Neuronal stem cell (in vitro differentiated cells): ENCODE results near the gene MRPL1.

Experiments
- DNase-seq: peaks from one replicate; pipeline ENCODE4 v3.0.0-alpha.2; 2013; ENCODE audit warnings: low spot score
- H2AFZ ChIP-seq: one replicate; pipeline ENCODE4 v1.6.1; 2013; ENCODE audit warnings: mild to moderate bottlenecking, low read length, inconsistent platforms
- H2AK5ac ChIP-seq: 2 replicates; pipeline ENCODE4 v1.6.1; 2013; ENCODE audit warnings: low read depth, mild to moderate bottlenecking, inconsistent platforms, low read length, moderate library complexity, mixed read lengths
- H2BK120ac ChIP-seq: 2 replicates; pipeline ENCODE4 v1.6.1; 2013; ENCODE audit warnings: low read depth, mild to moderate bottlenecking, inconsistent platforms, low read length, moderate library complexity, mixed read lengths
- H2BK12ac ChIP-seq: one replicate; pipeline ENCODE4 v1.6.1; 2013; ENCODE audit warnings: low read length, inconsistent platforms
- H2BK15ac ChIP-seq: 2 replicates; pipeline ENCODE4 v1.6.1; 2013; ENCODE audit warnings: mild to moderate bottlenecking, low read length, inconsistent platforms, mixed read lengths
- H2BK5ac ChIP-seq: one replicate; pipeline ENCODE4 v1.6.1; 2013; ENCODE audit warnings: inconsistent platforms, mild to moderate bottlenecking, low read length, moderate library complexity
- H3K14ac ChIP-seq: one replicate; pipeline ENCODE4 v1.6.1; 2013; ENCODE audit warnings: low read length, inconsistent platforms
- H3K18ac ChIP-seq: 2 replicates; pipeline ENCODE4 v1.6.1; 2013; ENCODE audit warnings: low read length, inconsistent platforms
- H3K23ac ChIP-seq: 2 replicates; pipeline ENCODE4 v1.6.1; 2013; ENCODE audit warnings: low read depth, mild to moderate bottlenecking, mixed read lengths, low read length, inconsistent platforms; ENCODE audit not compliant: poor library complexity
- H3K27ac ChIP-seq: replicated peaks from 3 replicates; pipeline ENCODE4 v1.5.1; 2013; ENCODE audit warnings: low read length, inconsistent platforms
- H3K27me3 ChIP-seq, 3 experiments: 2 replicates each; pipeline ENCODE4 v1.6.1; 2013; ENCODE audit warnings: low read length in 3 of 3, mild to moderate bottlenecking in 2 of 3, inconsistent platforms in 1 of 3, low read depth in 1 of 3, mixed read lengths in 1 of 3, moderate library complexity in 1 of 3; ENCODE audit not compliant: control insufficient read depth in 3 of 3, insufficient read depth in 3 of 3
- H3K36me3 ChIP-seq, 2 donors: replicated peaks in 1 of 2; 2 replicates each; pipeline ENCODE4 v1.6.1; 2013; ENCODE audit warnings: low read length in 2 of 2; ENCODE audit not compliant: control insufficient read depth in 2 of 2, insufficient read depth in 2 of 2
- H3K4ac ChIP-seq: 2 replicates; pipeline ENCODE4 v1.6.1; 2013; ENCODE audit warnings: inconsistent platforms, mild to moderate bottlenecking, low read length, moderate library complexity
- H3K4me1 ChIP-seq, 2 donors: 1 replicate in 1 of 2; 2 replicates in 1 of 2; pipeline ENCODE4 v1.6.1; 2013; ENCODE audit warnings: low read length in 2 of 2, low read depth in 1 of 2; ENCODE audit not compliant: control insufficient read depth in 2 of 2, insufficient read depth in 1 of 2
- H3K4me2 ChIP-seq: one replicate; pipeline ENCODE4 v1.6.1; 2013; ENCODE audit warnings: mild to moderate bottlenecking, low read length, inconsistent platforms; ENCODE audit not compliant: insufficient read depth, poor library complexity, severe bottlenecking
- H3K4me3 ChIP-seq, 2 donors: 2 replicates each; pipeline ENCODE4 v1.5.1; 2013; ENCODE audit warnings: low read length in 2 of 2, mild to moderate bottlenecking in 2 of 2, inconsistent platforms in 1 of 2, moderate library complexity in 1 of 2
- H3K79me1 ChIP-seq: one replicate; pipeline ENCODE4 v1.6.1; 2013; ENCODE audit warnings: low read depth, mild to moderate bottlenecking, inconsistent platforms, low read length, moderate library complexity
- H3K9ac ChIP-seq: one replicate; pipeline ENCODE4 v1.6.1; 2013; ENCODE audit warnings: mild to moderate bottlenecking, low read depth, low read length, inconsistent platforms; ENCODE audit not compliant: poor library complexity
- H3K9me3 ChIP-seq, 2 donors: replicated peaks in 1 of 2; 2 replicates each; pipeline versions ENCODE3 to v1.6.1; 2013; ENCODE audit warnings: low read length in 2 of 2, mild to moderate bottlenecking in 2 of 2, inconsistent platforms in 1 of 2, low read depth in 1 of 2, mixed read lengths in 1 of 2, moderate library complexity in 1 of 2; ENCODE audit not compliant: control insufficient read depth in 2 of 2, insufficient read depth in 1 of 2
- H4K8ac ChIP-seq: one replicate; pipeline ENCODE4 v1.6.1; 2013; ENCODE audit warnings: low read depth, mild to moderate bottlenecking, inconsistent platforms, low read length, moderate library complexity
- H4K91ac ChIP-seq: one replicate; pipeline ENCODE4 v1.6.1; 2013; ENCODE audit warnings: low read length, low read depth, mild to moderate bottlenecking, inconsistent platforms; ENCODE audit not compliant: poor library complexity
- WGBS, 2 donors: extraction: QIAGEN DNeasy Blood & Tissue Kit; methylation state at CpG; one replicate each; pipeline ENCODE4 v1.1.7; 2013; ENCODE audit warnings: missing lambda C conversion rate in 2 of 2, mixed read lengths in 1 of 2; ENCODE audit not compliant: insufficient read length in 2 of 2, insufficient replicate concordance in 1 of 2; ENCODE audit errors: extremely low coverage in 2 of 2; 5-methylcytosine and 5-hydroxymethylcytosine counted together

Gene MRPL1

GRCh38 chr4:77930154-77930639 lies 67.6 kb downstream of the MRPL1 start:
- Histone ChIP-seq H3K4me3 (no peak overlapping the region), H3K14ac (no peak overlapping the region), H3K23ac (no peak overlapping the region), H3K4ac (no peak overlapping the region), H2BK5ac (no peak overlapping the region), H3K18ac (no peak overlapping the region), H3K4me2 (no peak overlapping the region), H3K79me1 (no peaks in the 10 kb centered on the region), H2BK12ac (no peak overlapping the region), H2BK120ac (no peak overlapping the region), H3K27ac (no peak overlapping the region), H3K36me3 (peaks cover 2 to 13% of the 10 kb centered on the region in 2 donors), H2AK5ac (no peak overlapping the region), H4K91ac (no peak overlapping the region), H3K4me1 (peaks cover 0 to 5% of the 10 kb centered on the region in 2 donors), H2BK15ac (no peak overlapping the region), H2AFZ (no peak overlapping the region), H3K27me3 (no peaks in the 10 kb centered on the region), H3K9me3 (peaks cover 0 to 7% of the 10 kb centered on the region in 2 donors), H3K9ac (no peak overlapping the region), H4K8ac (no peak overlapping the region)
- WGBS, 2 donors: no CpG with 5 or more reads among the region's 7 CpGs
- no peak for DNase-seq

- Histone ChIP-seq H3K36me3 (peaks cover 2 to 13% of the 10 kb centered on the region in 2 donors), H3K23ac (no peak overlapping the region), H2BK12ac (no peak overlapping the region), H2AK5ac (no peak overlapping the region), H3K9me3 (peaks cover 0 to 2% of the 10 kb centered on the region in 2 donors), H2BK15ac (no peak overlapping the region), H3K27me3 (no peaks in the 10 kb centered on the region), H3K79me1 (no peaks in the 10 kb centered on the region), H3K4me1 (peaks cover 0 to 5% of the 10 kb centered on the region in 2 donors), H4K8ac (no peak overlapping the region), H2AFZ (no peak overlapping the region), H3K4ac (no peak overlapping the region), H3K9ac (no peak overlapping the region), H3K27ac (no peak overlapping the region), H4K91ac (no peak overlapping the region), H3K4me3 (no peak overlapping the region), H3K4me2 (no peak overlapping the region), H3K14ac (no peak overlapping the region), H2BK5ac (no peak overlapping the region), H3K18ac (no peak overlapping the region), H2BK120ac (no peak overlapping the region)
- no CpG with 5 or more reads among the region's 4 CpGs for WGBS, 2 donors
- DNase-seq: no peak
These were observed 68.2 kb downstream of the MRPL1 start for GRCh38 chr4:77930876-77931275.

DNA sequence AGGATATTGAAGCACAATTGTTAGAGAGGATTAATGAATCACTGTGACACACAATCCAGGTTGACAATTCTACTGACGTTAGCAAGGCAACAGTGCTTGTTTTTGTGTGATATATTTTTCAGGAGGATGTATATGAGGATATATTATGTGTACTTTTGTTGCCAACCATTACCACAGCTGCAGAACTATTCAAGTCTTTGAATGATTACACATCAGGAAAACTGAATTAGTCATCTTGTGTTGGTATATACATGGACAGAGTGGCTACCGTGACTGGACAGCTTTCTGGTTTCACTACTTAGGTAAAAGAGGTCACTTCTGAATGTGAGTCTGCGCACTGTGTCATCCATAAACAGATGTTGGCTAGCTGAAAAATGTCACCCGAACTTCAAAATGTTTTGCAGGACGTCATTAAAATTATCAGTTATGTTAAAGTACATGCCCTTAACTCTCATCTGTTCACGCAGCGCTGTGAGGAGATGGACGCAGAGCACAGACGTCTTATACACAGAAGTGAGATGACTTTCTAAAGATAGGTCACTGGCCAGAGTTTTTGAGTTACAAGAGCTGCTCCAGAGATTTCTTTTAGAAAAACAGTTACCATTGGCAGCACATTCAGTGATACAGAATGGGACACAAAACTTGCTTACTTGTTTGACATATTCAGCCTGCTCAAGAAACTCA lies 69.0 kb downstream of the MRPL1 start:
- Histone ChIP-seq H2AFZ (no peak overlapping the region), H3K4ac (no peak overlapping the region), H2BK15ac (no peak overlapping the region), H2BK5ac (no peak overlapping the region), H4K91ac (no peak overlapping the region), H3K9ac (no peak overlapping the region), H2BK120ac (no peak overlapping the region), H3K4me1 (peaks cover 0 to 5% of the 10 kb centered on the region in 2 donors), H3K79me1 (no peaks in the 10 kb centered on the region), H3K27me3 (no peaks in the 10 kb centered on the region), H3K27ac (no peak overlapping the region), H3K4me3 (no peak overlapping the region), H2AK5ac (no peak overlapping the region), H3K18ac (no peak overlapping the region), H3K23ac (no peak overlapping the region), H3K36me3 (peaks cover 2 to 13% of the 10 kb centered on the region in 2 donors), H2BK12ac (no peak overlapping the region), H3K9me3 (no peaks in the 10 kb centered on the region), H4K8ac (no peak overlapping the region), H3K4me2 (no peak overlapping the region), H3K14ac (no peak overlapping the region)
- no CpG with 5 or more reads among the region's 9 CpGs for WGBS, 2 donors
- DNase-seq: no peak

GRCh38 chr4:77938560-77938959 lies 75.9 kb downstream of the MRPL1 start:
- Histone ChIP-seq H2BK15ac (no peak overlapping the region), H4K91ac (no peak overlapping the region), H3K9me3 (no peaks in the 10 kb centered on the region), H3K4me2 (no peak overlapping the region), H2AFZ (no peak overlapping the region), H2BK5ac (no peak overlapping the region), H4K8ac (no peak overlapping the region), H3K23ac (no peak overlapping the region), H2AK5ac (no peak overlapping the region), H3K9ac (no peak overlapping the region), H3K4ac (no peak overlapping the region), H3K18ac (no peak overlapping the region), H3K4me3 (no peak overlapping the region), H3K27ac (no peak overlapping the region), H3K79me1 (peaks cover 2% of the 10 kb centered on the region), H2BK12ac (no peak overlapping the region), H3K36me3 (peaks cover 0 to 2% of the 10 kb centered on the region in 2 donors), H3K14ac (no peak overlapping the region), H3K27me3 (no peaks in the 10 kb centered on the region), H3K4me1 (no peaks in the 10 kb centered on the region), H2BK120ac (no peak overlapping the region)
- WGBS, 2 donors: no CpG with 5 or more reads among the region's 1 CpG
- no peak for DNase-seq
